LoVo (cell line): ENCODE results near the gene FLRT2.

ENCODE experiments used
- DNase-seq: peaks from one replicate; pipeline ENCODE4 v3.0.0-alpha.2; 2016; ENCODE audit warnings: low spot score

The FLRT2 gene

DNA sequence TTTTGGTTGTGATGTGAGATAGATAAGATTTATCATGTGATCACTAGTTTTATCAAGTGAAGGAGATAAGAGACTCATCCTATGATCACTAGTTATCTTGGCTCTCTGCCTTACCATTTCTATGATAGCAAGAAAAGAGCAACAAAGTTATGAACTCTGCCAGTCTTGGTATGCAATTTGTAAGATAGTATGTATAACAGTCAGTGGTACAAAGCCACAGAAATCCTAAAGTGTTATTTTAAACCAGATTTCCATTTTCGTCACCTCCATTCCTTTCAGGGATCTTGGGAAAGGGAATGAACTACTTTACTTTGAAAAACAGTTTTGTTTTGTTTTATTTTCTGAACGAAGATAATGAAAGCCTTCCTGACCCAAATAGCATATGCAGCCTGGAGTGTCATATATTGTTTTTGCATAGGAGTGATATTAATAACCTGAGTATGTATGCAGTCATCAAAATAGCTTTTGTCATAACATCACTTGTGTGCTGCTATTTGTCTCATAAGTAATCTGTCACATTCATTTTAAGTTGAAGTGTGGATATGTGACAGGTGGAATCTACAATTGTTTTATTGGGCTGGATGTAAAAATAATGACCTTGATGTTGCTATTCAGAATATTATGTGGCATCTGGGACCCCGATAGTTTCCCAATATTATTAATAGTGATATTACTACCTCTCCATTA is 35.0 kb downstream of the FLRT2 start:
- no peak for DNase-seq

DNA sequence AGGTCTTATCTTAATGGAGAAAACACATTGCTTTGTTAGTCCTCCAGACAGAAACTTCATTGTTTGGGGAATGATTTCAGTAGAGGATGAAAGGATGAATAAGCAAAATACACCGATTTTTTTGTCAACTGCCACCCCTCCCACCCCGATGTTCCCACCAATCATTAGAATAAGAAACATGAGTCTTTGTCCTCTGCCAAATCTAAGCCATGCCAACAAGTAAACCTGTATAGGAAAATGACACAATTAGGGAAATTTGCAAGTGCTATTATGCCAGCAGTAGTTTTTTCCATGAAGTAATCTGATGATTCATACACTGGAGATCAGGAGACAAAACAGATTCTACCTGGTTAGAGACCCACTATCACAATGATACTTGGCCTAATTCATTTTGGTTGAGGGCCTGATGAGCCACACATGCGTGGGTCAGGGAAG is 35.9 kb downstream of the FLRT2 start:
- no peak for DNase-seq

DNA sequence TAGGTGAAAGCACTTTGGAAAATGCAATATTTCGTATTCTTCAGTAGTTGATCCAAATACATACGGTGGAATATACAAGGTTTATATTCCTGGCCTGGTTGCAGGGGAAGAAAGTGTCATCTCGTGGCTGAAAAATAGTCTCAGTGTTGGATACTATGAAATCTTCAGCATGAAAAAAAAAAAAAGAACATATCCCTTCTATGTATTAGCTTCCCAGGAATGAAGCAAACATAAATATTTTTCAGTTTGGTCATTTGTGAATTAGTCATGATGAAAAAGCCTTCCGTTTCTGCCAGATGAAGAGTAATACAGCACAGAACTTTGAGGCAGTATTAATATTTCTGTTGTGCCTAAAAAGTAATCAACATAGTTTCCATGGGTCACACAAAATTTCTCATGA is 36.7 kb downstream of the FLRT2 start:
- no peak for DNase-seq

DNA sequence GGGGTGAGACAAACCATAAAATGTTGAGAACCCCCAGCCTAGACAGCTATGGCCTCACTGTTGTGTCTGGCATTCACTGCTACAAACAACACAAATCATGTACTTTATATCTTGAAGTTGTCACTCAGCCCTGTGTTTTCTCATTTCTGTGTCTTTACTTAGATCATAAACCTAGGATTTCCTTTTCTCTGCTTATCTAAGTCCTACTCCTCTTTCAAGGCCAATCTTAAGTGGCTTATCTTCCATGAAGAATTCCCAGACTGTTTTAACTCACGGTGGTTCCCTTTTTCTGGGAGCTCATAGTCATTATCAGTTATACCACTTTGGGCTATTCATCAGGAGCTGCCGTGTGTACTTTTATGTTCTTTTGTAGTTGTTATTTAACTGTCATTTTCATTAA is 42.1 kb downstream of the FLRT2 start:
- DNase-seq, result no peak

DNA sequence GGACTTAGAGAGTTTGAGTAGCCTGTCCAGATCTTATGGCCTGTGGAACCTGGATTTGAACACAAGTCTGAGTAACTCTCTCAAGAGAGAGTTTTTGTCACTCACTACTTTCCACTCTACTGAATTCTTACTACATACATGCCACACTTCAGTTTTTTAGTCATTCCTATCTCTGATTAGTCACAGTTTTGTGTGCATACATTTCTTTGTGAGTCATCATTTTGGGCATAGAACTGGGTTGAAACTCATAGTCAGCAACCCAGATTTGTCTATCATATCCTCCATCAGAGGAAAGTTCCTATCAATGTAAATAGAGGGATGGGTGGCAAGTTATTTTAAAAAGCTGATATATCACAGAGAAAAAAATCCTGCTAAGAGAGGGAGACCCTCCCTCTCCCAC is 42.9 kb downstream of the FLRT2 start:
- no peak for DNase-seq

DNA sequence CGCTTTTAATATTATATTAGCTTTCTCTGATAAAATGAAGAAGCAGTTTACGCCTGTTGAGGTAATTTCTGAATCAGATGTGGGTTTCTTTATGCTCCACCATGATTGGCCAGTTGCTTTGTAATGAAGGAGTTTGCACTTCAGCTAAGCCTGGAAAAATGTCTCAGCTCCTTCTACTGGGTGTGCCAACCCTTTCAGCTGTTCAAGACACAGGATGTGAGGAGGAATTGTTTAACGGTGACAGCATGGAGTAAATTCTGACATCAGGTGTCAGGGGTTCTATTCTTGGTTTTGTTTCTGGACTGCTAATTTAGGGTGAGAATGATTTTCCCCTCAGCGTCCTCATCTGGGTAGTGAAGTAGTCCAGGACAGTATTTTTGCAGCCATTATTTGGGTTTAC is 43.5 kb downstream of the FLRT2 start:
- DNase-seq, result no peak

DNA sequence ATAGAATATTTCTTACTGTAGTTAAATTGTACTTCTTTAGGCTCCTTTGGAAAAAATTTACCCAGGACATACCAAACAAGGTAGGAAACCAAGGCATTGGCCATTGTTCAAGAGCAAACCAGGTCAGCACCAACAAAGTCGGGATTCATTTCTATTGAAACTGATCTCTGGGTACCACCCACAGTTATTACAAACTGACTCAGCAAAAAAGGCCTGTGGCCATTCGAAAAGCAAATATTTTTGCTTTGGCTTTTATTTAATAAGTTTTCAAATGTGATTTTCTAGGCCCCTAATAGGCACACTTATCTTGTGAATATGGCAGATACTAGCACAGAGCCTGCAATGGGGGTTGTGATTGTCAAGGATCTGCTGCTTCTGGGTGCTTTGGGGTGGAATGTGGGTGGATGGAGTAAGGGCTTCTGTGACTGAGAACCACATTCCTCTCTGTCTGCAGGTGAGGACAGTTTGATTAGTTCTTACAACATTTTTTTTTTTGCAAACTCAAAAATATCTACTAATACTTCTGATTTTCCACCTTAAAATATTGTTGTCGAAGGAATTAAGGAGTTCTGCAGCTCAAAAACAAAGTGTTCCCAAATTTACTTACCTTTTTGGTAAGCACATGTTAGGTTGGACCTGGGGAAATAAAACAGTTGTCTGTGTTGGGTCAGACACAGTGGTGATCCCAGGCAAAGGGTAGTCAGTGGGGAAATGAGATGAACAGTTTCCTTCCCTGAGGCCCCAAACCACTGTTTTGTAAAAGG is 45.1 kb downstream of the FLRT2 start:
- no peak for DNase-seq

DNA sequence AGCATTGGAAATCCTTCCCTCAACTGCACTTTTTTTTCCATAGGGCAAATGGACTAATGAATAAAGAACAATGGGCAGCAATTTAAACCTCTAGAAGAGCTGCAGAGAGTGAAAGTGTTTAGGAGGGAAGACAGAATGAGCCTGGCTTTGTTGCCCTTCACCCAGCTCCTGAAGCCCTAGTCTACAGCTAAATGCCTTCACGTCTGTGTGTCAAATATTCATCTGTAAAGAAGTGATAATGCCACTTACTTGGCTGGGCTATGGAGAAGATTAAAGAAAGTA is 45.6 kb downstream of the FLRT2 start:
- DNase-seq, result no peak

DNA sequence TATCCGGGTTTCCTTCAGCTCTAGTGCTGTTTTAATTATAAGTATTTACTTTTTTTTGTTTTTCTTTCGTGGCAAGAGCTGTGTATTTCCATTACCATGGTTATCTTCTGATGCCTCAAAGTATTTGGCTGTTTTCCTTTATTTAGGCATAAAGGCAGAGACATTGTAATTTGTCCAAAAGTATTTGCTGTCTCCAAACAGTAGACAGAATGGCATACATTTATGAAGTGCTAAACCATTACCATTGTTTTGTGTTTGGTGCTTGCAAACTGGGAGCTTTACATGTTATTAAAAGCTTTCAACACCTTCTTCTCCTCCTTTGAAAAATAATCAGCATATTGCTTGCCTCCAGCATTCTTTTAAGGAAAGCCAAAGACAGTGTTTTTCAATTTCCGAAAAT is 46.3 kb downstream of the FLRT2 start:
- DNase-seq, result no peak

DNA sequence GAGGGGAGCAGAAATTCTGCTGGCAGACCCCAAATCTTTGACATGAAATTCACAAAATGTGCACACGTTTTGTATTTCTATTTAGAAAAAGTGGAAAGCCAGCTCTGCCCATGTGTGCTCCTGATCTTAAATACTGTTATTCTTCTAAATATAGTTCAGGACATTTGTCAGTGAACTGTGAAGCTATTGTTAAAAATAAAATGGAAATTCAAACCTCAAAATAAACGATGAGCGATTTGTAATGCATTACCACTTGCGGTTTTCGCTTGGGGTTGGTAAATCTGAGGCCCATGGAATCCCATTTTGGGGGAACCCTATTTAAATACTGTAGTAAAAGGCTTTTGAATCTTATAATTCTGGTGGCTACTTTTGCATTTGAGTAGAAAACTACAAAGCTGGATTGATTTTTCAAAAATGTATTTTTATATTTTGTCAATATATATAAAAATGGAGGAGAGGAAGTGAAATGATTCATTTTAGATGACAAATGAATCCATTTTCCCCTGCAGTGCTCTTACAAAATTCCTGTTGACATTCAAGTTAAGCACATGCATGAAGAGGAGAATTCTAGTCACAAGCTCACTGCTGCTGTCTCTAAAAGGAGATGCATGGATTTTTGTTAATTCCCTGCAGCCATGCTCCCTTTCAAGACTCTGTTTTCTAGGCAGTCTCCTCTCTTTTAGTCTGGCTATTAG is 47.1 kb downstream of the FLRT2 start:
- DNase-seq, result no peak

DNA sequence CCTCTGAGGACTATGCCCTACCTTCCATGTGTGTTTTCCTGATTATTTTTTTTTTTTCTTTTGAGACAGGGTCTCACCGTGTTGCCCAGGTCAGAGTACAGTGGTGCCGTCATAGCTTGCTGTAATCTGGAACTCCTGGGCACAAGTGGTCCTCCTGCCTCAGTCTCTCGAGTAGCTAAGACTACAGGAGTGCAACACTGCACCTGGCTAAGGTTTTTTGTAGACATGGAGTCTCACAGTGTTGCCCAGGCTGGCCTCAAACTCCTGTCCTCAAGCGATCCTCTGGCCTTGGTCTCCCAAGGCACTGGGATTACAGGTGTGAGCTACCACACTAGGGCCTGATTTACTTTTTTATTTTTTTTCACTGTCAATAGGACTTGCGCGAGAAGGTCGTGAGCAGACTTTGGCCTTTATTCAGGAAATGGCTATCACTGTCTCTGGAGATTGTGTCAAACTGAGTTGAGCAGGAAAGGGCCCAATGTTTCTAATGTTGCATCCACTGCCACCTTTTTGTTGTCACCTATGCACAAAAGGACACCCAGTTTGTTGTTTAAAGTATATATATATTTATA is 47.7 kb downstream of the FLRT2 start:
- no peak for DNase-seq

DNA sequence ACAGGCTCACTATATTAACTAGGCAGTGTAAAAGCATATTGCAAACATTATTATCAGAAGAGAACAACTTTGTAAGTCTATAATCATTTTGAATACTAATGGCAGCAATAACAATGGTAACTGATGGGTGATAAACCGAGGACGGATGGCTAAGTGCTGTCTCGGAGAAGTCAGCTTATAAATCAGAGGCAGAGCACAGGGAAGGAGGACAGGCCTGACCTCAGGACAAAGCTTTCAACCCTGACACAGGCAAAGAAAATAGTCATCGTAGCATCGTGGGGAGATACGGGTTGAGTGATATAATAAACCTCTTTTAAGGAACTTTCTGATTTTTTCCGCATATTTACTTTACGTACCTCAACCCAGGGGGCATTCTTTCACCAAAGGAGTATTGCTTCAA is 48.4 kb downstream of the FLRT2 start:
- no peak for DNase-seq

DNA sequence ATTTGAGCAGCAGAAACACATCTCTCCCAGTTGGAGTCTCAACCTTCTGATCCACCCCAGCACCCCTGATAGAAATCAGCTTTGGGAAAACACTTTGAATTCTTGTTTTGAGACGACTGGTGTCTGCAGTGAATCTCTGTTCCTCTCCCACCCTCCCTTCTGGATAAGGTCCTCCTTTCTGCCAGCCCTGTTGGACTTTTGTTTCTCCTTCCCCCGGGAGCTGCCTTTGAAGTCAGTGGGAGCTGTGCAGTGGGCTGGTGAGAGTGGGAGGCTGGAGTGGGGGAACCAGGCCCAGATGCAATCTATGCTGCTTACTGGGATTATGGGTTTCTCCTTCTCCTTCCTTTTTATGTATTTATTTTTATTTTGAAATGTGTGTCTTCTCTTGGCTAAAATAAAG is 49.0 kb downstream of the FLRT2 start:
- no peak for DNase-seq

DNA sequence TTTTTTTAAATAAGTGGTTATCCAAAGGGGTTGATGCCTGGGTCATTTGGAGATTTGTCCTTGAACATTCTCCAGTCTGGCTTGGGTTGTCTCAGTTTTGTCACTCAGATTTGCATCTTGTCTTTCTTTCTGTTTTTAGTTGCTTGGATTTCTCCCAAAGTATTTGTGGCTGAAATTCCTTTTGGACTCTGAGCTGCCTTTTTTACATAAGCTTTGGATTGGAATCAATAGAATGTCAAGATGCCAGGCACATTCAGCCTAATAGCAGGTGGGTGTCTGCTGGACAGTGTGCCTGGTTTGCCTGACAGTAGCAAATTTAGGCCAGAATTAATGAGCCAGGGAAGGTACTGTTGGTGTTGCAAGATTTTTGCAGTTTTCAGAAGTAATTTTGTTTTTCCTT is 50.0 kb downstream of the FLRT2 start:
- no peak for DNase-seq

DNA sequence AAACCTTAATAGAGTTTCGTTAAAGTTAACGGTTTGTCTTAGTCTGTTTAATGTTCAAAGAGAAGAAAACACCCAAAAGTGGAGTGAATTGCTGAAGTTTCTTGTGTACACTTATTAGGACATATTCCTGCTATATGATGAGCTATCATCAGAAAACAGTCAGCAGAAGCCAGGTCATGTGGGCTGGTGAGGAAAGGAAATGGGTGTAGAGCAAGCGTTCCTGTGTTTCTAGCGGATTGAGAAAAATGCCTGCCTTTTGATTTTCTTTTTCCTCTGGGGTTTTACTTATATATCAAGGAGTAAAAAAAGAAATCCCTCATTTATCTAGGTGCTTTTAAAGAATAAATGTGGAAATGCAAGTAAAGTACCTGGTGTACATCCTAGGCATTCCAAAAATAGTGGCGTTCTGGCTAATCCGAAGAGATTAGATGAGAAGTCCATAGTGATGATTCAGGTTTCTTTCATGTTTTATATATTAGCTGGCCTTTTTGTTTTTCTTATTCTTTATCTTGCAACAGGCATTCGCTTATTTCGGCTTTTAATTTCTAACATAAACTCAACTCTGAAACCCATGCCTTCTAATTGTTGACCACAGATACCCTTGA is 50.7 kb downstream of the FLRT2 start:
- no peak for DNase-seq

DNA sequence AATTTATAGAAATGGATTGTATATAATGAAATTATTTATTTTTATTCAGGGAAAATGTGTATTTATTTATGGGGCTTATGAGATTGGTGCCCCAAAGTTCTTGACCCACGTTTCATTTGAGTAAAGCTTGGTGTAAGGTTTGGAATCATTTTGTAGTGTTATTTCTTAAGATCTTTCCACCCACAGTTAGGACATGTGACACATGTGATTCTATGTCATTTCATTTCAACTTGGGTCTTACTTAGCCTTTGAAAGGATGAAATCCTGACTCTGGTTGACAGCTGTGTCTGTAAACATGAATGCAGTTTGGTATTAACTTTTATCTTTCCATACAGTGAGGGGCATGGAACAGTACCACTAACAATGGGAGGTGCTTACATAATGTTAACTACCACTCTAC is 51.7 kb downstream of the FLRT2 start:
- DNase-seq, result no peak

DNA sequence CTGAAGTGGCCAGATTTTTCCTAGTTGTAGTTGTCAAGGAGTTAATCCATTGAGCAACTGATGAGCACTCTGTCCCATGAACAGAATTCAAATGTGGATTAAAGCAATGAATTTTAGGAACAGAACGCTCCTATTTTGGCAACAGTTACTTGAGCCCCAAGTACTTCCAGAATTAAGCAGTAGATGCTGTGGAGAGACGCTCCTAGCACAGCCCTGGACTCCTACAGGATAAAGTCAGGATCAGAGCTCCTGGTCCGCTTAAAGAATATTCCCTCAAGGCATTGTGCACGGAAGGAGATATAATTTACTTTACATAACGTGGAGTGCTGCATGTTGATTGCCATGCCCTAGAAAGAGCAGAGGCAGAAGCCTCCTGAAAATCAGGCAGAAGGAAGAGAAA is 53.4 kb downstream of the FLRT2 start:
- DNase-seq, result no peak

DNA sequence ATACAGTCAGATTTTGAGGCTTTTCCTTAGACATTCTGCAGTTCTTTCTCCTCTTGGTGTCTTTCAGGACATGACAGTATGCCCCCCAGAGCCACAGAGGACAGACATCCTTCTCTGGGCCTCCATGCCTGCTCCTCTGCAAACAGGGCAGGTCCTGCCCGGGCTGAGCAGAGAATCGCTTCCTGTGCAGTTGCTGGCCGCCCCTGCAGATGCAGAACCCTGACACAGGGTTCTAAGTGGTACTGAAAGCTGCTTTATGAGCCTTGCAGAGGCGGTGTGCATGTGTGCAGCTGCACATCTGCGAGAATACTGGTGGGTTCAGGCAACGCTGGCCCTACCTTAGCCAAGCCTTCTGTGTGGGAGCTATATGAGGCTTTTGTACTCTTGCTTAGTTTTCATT is 54.5 kb downstream of the FLRT2 start:
- no peak for DNase-seq

DNA sequence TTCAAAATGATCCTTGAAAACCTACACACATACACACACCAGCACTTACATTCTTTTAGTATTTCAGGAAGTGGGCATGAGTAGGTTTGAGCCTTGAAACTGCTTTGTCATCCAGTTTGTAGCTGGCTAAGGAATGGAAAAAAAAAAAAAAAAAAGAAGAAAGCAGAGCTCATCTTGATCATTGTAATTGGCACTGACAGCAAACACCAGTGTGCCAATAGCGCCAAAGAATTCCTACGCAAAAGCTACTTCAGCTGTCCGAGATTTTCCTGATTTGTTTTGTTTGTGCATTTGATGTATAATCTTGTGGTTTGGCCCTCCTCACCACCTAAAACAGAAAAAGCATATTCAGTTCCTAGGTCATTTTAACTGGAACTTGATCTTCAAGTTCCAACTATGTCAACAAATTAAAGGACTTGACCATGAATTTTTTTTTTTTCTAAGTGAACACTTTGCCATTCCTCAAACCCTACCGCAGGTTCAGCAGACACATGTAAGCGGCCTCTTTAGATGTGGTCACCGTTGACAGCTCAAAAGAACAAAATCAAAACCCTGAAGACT is 57.3 kb downstream of the FLRT2 start:
- DNase-seq, result no peak

DNA sequence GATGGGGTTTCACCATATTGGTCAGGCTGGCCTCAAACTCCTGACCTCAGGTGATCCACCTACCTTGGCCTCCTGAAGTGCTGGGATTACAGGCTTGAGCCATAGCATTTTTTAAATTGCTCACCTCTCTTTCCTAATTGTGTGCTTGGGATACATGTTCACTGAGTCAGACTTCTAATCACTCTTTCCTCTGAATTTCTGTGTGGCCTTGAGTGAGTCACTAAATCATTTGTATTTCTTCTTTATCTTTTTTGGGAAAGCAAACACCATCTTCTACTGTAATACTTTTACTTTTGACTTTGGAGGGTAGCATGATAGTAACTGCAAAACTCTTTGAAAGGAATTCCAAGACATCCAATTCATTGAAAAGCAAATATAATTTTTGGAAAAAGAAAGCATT is 60.8 kb downstream of the FLRT2 start:
- DNase-seq, result no peak

DNA sequence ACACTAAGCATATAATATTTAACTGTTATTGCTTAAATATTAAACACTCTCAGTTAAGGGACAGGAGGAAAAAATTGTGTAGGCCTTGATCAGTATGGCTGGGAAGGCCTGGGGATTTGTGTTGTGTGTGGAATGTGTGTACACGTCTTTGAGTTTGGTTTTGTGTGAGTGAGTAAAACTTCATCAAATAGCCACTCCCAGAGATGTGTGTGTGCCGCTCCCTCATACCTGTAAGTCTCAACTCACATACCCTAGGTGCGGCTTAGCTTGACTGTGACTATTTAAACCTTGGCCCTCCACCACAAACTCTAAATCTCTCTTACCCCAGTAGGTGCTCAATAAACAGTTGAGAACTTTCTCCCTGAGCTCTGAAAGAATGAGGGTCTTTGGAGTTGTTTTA is 64.3 kb downstream of the FLRT2 start:
- DNase-seq, result no peak

DNA sequence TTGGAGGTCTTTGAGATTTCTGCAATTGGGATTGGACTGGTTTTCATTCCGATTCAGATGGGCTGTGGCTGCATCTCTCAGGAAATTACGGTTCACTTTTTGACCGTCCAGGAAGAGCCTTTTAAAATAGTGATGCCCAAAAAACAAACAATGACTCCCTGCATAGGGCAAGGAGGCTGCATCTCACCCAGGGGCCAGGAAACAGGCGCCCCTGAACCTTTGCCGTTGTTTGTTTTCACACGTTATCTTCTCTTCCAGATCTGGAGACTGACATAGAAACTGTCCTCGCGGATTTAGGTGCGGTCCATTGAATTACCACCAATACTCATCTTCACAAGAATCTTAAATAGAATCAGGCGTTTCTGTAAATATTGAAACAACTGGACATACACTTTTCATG is 66.0 kb downstream of the FLRT2 start:
- DNase-seq, result no peak

DNA sequence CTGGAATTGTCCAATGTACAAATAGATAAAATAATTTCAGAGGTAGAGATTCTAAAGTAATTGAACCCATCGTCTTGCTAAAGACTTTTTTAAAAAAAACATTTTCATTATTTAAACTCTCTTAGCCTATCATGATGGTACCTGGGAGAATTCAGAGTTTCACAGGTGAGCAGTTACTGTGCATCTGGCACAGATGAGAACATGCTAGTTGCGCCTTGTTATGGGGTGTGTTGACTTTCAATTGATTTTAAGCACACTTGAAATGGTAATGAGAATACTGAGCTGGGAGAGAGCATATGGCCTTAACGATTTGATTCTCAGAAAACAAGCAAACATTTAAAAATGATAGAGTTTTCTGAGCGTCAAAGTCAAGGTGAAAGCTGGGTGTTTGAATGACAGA is 66.6 kb downstream of the FLRT2 start:
- no peak for DNase-seq
